CD4-positive, alpha-beta T cell treated with Interleukin-1 beta for 1 hour (primary cell): Measurements from ENCODE around the gene CAPN11.
"Not testable (repeated sequence)": the region's sequence is repeated elsewhere in the genome, so short reads cannot be mapped to it uniquely, and the experiment has no call there.

Source experiments
- DNase-seq, 2 donors: peaks; one replicate each; pipeline ENCODE4 v3.0.0-alpha.2; 2020 to 2022

The CAPN11 gene

DNA sequence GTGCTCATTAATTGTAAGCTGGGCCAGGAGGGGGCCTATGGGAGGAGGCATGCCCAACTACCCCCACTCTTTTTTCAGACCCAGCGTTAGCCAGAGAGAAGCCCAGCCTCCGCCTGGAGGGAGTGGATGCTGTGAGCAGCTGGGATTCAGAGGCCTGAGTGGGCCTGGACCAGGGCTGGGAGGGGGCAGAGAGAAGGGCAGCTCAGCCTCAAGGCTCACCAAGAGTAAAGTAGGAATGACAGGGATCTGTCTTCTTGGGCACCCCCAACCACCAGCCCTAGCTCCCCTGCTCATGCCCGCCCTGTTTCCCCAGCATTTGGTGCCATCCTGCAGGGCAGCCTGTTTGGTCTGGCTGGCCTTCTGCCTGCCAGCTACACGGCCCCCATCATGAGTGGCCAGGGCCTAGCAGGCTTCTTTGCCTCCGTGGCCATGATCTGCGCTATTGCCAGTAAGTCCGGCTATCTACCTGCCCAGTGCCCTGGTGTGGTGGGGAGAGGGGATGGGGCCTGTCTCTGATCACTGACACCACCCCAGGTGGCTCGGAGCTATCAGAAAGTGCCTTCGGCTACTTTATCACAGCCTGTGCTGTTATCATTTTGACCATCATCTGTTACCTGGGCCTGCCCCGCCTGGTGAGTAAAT lies 71.5 kb downstream of the CAPN11 start:
- no peak for DNase-seq

DNA sequence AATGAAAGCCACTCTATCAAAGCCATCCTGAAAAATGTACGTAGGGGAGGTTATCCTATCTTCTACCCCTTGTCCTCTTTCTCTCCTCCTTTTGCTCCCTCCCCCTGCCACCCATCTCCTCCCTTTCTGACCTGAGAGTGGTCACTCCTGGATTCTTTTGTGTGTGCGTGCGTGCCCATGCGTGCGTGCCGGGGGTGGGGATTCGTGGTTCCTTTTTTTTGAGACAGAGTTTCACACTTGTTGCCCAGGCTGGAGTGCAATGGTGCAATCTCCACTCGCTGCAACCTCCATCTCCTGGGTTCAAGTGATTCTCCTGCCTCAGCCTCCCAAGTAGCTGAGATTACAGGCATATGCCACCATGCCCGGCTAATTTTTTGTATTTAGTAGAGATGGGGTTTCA lies 72.8 kb downstream of the CAPN11 start:
- DNase-seq = not testable (repeated sequence)

DNA sequence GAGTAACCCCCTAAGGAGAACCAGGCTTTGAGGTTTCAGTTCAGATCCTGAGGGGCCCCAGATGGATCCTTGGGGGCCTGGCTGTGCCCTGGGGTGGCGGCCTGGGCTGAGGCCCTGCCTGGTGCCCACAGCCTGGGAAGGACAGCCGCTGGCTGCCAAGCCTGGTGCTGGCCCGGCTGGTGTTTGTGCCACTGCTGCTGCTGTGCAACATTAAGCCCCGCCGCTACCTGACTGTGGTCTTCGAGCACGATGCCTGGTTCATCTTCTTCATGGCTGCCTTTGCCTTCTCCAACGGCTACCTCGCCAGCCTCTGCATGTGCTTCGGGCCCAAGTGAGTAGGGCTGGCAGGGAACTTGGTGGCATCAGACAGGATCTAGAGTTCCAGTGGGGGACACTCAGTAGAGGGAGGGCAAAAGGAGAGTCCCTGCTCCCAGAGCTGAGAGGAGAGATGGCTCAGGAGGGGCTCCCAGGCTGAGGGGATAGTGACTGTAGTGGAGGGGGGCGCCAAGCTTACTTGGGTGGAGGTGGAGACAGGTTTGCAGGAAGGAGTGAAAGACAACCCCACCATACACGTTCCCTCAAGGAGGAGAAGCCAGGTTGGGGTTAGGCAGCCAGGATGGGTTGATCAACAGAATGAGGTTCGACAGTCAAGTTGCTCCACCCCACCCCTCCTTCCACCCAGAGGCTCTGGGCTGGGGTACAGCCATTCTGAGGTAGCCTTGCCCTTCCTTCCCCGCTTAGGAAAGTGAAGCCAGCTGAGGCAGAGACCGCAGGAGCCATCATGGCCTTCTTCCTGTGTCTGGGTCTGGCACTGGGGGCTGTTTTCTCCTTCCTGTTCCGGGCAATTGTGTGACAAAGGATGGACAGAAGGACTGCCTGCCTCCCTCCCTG lies 74.3 kb downstream of the CAPN11 start:
- no peak for DNase-seq

DNA sequence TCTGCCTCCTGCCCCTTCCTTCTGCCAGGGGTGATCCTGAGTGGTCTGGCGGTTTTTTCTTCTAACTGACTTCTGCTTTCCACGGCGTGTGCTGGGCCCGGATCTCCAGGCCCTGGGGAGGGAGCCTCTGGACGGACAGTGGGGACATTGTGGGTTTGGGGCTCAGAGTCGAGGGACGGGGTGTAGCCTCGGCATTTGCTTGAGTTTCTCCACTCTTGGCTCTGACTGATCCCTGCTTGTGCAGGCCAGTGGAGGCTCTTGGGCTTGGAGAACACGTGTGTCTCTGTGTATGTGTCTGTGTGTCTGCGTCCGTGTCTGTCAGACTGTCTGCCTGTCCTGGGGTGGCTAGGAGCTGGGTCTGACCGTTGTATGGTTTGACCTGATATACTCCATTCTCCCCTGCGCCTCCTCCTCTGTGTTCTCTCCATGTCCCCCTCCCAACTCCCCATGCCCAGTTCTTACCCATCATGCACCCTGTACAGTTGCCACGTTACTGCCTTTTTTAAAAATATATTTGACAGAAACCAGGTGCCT lies 75.0 kb downstream of the CAPN11 start:
- DNase-seq = no peak
